A673 (cell line): ENCODE measurements around the gene HERC3. TPM values are rescaled to one million over a fixed set of nuclear protein-coding genes. Genes with fewer than 3 reads are reported as not detected.

Experiments
- BruUV-seq: library from RNA; stranded (reverse); fragments of 400-500 nt; replicated peaks from 2 replicates; lab custom pipeline; 2021; lab: Mats Ljungman, UMichigan
- CTCF ChIA-PET: fragments of 300-600 bp; sonication (Branson Sonifier 250); formaldehyde crosslinking; loops from one replicate; lab custom pipeline; 2022; ENCODE audit warnings: antibody characterized with exemption; lab: Charles Lee
- POLR2A ChIA-PET: fragments of 300-600 bp; sonication (Branson Sonifier 250); formaldehyde crosslinking; loops from one replicate; lab custom pipeline; 2022; ENCODE audit warnings: antibody characterized with exemption; ENCODE audit not compliant: low non-redundant PET; lab: Charles Lee
- DNase-seq: peaks from one replicate; pipeline ENCODE4 v3.0.0-alpha.2; 2015; ENCODE audit warnings: low spot score
- H3K27ac ChIP-seq: fragments of 200-600 bp; sonication (generic); 2 replicates; pipeline ENCODE4 v1.5.1; 2016; ENCODE audit warnings: mixed run types, low read depth, mild to moderate bottlenecking, mixed read lengths, antibody characterized with exemption, low read length; ENCODE audit not compliant: poor library complexity, severe bottlenecking
- H3K27me3 ChIP-seq: fragments of 200-600 bp; sonication (generic); replicated peaks from 2 replicates; pipeline ENCODE4 v1.6.1; 2017; ENCODE audit warnings: mixed run types, low read depth, mild to moderate bottlenecking, mixed read lengths, antibody characterized with exemption, low read length; ENCODE audit not compliant: insufficient read depth, poor library complexity
- H3K36me3 ChIP-seq: fragments of 200-600 bp; sonication (generic); 2 replicates; pipeline ENCODE4 v1.6.1; 2016; ENCODE audit warnings: mixed run types, mild to moderate bottlenecking, mixed read lengths, antibody characterized with exemption, low read length; ENCODE audit not compliant: insufficient read depth, poor library complexity, severe bottlenecking
- H3K4me1 ChIP-seq: fragments of 200-600 bp; sonication (generic); 2 replicates; pipeline ENCODE4 v1.6.1; 2017; ENCODE audit warnings: mixed run types, mild to moderate bottlenecking, mixed read lengths, antibody characterized with exemption, low read length; ENCODE audit not compliant: insufficient read depth, poor library complexity, severe bottlenecking
- H3K4me3 ChIP-seq: fragments of 200-600 bp; sonication (generic); 2 replicates; pipeline ENCODE4 v1.5.1; 2016; ENCODE audit warnings: low read depth, mixed run types, mild to moderate bottlenecking, mixed read lengths, low read length; ENCODE audit not compliant: poor library complexity, severe bottlenecking
- H3K9me3 ChIP-seq: fragments of 200-600 bp; sonication (generic); 2 replicates; pipeline ENCODE4 v1.6.1; 2016; ENCODE audit warnings: mixed run types, low read depth, mild to moderate bottlenecking, mixed read lengths, antibody characterized with exemption, low read length; ENCODE audit not compliant: poor library complexity, severe bottlenecking
- EZH2 ChIP-seq: fragments of 200-600 bp; sonication (generic); IDR thresholded peaks from 2 replicates; pipeline ENCODE4 v1.6.1; 2017; ENCODE audit warnings: borderline replicate concordance, low read depth, mild to moderate bottlenecking, mixed read lengths, antibody characterized with exemption, low read length; ENCODE audit not compliant: poor library complexity, severe bottlenecking
- intact Hi-C: fragments of 100-400 bp; cut with micrococcal nuclease; formaldehyde crosslinking; loops from one replicate; pipeline ENCODE4 v1.10.0; 2022; ENCODE audit not compliant: unreplicated experiment
- total RNA-seq: library from RNA; stranded (reverse); gene quantifications from 2 replicates; pipeline ENCODE4 v1.2.3, GENCODE V29; 2021
- TF ChIP-seq, protein P1 (sequence below): fragments of 300-800, 200-600 bp; sonication (generic); conservative IDR thresholded peaks from 2 replicates; pipeline ENCODE4 v1.5.1; 2017; ENCODE audit warnings: low read depth, mild to moderate bottlenecking, antibody characterized with exemption, low read length, moderate library complexity, mixed read lengths

HERC3 gene
- total RNA-seq, 1 experiment from 2014 or later, result 0.71 TPM

GRCh38 chr4:88730811-88731210 is 138.5 kb downstream of the HERC3 start:
- H3K4me3 ChIP-seq, result no peak overlapping the region
- no TSS peak for BruUV-seq
- ChIA-PET POLR2A (no interaction called here), CTCF (no interaction called here)
- H3K36me3 ChIP-seq, result no peaks in the 10 kb centered on the region
- intact Hi-C loops, result no loop called here
- no peak for DNase-seq
- H3K4me1 ChIP-seq, result peaks cover 22% of the 10 kb centered on the region
- no peaks in the 10 kb centered on the region for H3K9me3 ChIP-seq
- no peaks in the 10 kb centered on the region for H3K27me3 ChIP-seq
- H3K27ac ChIP-seq, result no peak overlapping the region
- TF ChIP-seq, protein P1, sequence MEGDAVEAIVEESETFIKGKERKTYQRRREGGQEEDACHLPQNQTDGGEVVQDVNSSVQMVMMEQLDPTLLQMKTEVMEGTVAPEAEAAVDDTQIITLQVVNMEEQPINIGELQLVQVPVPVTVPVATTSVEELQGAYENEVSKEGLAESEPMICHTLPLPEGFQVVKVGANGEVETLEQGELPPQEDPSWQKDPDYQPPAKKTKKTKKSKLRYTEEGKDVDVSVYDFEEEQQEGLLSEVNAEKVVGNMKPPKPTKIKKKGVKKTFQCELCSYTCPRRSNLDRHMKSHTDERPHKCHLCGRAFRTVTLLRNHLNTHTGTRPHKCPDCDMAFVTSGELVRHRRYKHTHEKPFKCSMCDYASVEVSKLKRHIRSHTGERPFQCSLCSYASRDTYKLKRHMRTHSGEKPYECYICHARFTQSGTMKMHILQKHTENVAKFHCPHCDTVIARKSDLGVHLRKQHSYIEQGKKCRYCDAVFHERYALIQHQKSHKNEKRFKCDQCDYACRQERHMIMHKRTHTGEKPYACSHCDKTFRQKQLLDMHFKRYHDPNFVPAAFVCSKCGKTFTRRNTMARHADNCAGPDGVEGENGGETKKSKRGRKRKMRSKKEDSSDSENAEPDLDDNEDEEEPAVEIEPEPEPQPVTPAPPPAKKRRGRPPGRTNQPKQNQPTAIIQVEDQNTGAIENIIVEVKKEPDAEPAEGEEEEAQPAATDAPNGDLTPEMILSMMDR, result no peak
- TF ChIP-seq EZH2, result no peak

DNA sequence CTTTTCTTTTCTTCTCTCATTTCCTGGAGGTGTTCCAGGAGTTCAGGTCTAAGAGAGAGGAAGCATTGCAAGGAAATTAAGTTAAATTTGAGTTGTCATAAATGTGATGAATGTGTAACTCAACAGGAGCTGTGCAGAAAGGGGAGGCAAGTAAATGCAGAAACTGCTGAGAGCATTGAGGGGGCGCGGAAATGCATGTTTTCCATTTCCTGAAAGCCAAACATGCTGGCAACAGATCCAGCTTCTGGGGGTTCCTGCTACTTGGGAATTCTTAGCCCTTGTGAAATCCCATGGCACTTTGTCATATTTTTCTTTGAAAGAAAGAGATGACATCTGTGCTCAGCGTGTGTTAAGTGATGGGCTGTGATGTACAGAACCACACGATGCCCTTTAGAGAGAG is 139.1 kb downstream of the HERC3 start:
- no peak for TF ChIP-seq EZH2
- TF ChIP-seq, protein P1, result no peak
- H3K27me3 ChIP-seq, result no peaks in the 10 kb centered on the region
- no peaks in the 10 kb centered on the region for H3K9me3 ChIP-seq
- POLR2A ChIA-PET, result no interaction called here
- DNase-seq, result peak; percentile 79
- CTCF ChIA-PET, result no interaction called here
- intact Hi-C loops, result no loop called here
- no peaks in the 10 kb centered on the region for H3K36me3 ChIP-seq
- no TSS peak for BruUV-seq
- no peak overlapping the region for H3K4me3 ChIP-seq
- H3K4me1 ChIP-seq, result peaks cover 22% of the 10 kb centered on the region
- H3K27ac ChIP-seq, result no peak overlapping the region

DNA sequence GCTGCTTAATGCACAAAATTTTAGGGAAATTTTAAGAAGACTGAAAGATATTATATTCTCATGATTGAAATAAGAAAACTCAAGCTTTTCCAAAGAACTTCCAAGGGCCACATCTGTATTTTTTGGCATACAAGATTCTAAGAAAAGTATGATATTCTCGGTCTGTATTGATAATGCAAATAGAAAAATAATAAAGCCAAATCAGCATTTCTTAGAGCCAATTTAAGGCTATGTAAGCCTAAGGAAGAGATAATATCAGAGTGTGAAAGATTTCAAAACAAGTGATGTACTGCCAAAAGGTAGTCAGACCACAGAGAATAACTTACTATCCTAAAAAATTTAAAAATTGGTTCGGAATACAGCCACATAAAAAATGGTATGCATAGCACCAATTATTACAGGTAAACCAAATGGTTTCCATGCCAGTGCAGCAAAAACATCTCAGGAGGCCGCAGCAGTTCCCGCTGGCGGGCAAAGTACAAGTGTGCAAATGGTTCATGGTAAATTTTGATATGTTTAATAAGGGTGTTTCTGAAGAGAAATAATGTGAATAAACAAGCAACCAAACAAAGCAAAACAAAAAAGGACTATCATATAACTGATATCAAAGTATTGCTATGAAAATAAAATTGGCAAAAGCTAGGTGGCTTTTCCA is 140.6 kb downstream of the HERC3 start:
- intact Hi-C loops, result no loop called here
- H3K4me1 ChIP-seq, result peaks cover 22% of the 10 kb centered on the region
- POLR2A ChIA-PET, result no interaction called here
- no peak for DNase-seq
- TF ChIP-seq, protein P1, result no peak
- TF ChIP-seq EZH2, result no peak
- H3K36me3 ChIP-seq, result no peaks in the 10 kb centered on the region
- no peaks in the 10 kb centered on the region for H3K9me3 ChIP-seq
- no TSS peak for BruUV-seq
- H3K27me3 ChIP-seq, result no peaks in the 10 kb centered on the region
- no peak overlapping the region for H3K27ac ChIP-seq
- CTCF ChIA-PET, result no interaction called here
- H3K4me3 ChIP-seq, result no peak overlapping the region
